Liver (tissue), 9 donors: ENCODE results near the gene SMYD4. TPM values are rescaled to one million over a fixed set of nuclear protein-coding genes. Genes with fewer than 3 reads are reported as not detected.
A peak's percentile ranks its signal among the peaks of the same experiment; 100 is the strongest.

Source experiments
- DNase-seq: peaks from one replicate; pipeline ENCODE4 v3.0.0-alpha.2; 2017; ENCODE audit warnings: low spot score
- H3K27ac ChIP-seq, 2 donors: one replicate each; pipeline ENCODE4 v1.7.0; 2013; ENCODE audit warnings: inconsistent platforms in 2 of 2, low read length in 2 of 2, control low read depth in 1 of 2, low read depth in 1 of 2, mild to moderate bottlenecking in 1 of 2
- H3K27me3 ChIP-seq, 4 donors: one replicate each; pipeline versions ENCODE4 v1.6.1 to v1.7.0; 2013; ENCODE audit warnings: low read length in 3 of 4, inconsistent platforms in 1 of 4, mild to moderate bottlenecking in 1 of 4, moderate library complexity in 1 of 4; ENCODE audit not compliant: control insufficient read depth in 4 of 4, insufficient read depth in 4 of 4
- H3K36me3 ChIP-seq, 4 donors: one replicate each; pipeline versions ENCODE4 v1.6.1 to v1.7.0; 2013; ENCODE audit warnings: low read length in 3 of 4, mild to moderate bottlenecking in 3 of 4, low read depth in 1 of 4, moderate library complexity in 1 of 4; ENCODE audit not compliant: control insufficient read depth in 4 of 4, insufficient read depth in 3 of 4
- H3K4me1 ChIP-seq, 4 donors: one replicate each; pipeline versions ENCODE4 v1.6.1 to v1.7.0; 2013; ENCODE audit warnings: low read length in 3 of 4, mild to moderate bottlenecking in 3 of 4, moderate library complexity in 1 of 4; ENCODE audit not compliant: control insufficient read depth in 4 of 4, insufficient read depth in 4 of 4
- H3K4me3 ChIP-seq, 3 donors: one replicate each; pipeline versions ENCODE4 v1.6.1 to v1.7.0; 2013; ENCODE audit warnings: low read length in 3 of 3, control low read depth in 1 of 3, low read depth in 1 of 3, mild to moderate bottlenecking in 1 of 3
- H3K9ac ChIP-seq, 2 donors: one replicate each; pipeline ENCODE4 v1.7.0; 2013; ENCODE audit warnings: low read length in 2 of 2, mild to moderate bottlenecking in 2 of 2, moderate library complexity in 2 of 2, control low read depth in 1 of 2, low read depth in 1 of 2
- H3K9me3 ChIP-seq, 4 donors: one replicate each; pipeline versions ENCODE4 v1.6.1 to v1.7.0; 2013; ENCODE audit warnings: low read length in 3 of 4; ENCODE audit not compliant: control insufficient read depth in 4 of 4
- CTCF ChIP-seq: fragments of 150-350 bp; IDR thresholded peaks from 2 replicates; pipeline ENCODE4 v1.5.1; 2017; ENCODE audit warnings: improper control_type of control experiment, low read depth, low read length; ENCODE audit not compliant: missing input control
- FOXA1 ChIP-seq: IDR thresholded peaks from 2 replicates; pipeline ENCODE4 v1.6.1; 2016; ENCODE audit warnings: antibody characterized with exemption
- HNF4A ChIP-seq, 2 donors: conservative IDR thresholded peaks; 2 replicates each; pipeline ENCODE4 v1.6.1; 2016; ENCODE audit warnings: antibody characterized with exemption in 2 of 2, mild to moderate bottlenecking in 2 of 2
- MAX ChIP-seq: IDR thresholded peaks from 2 replicates; pipeline ENCODE4 v1.6.1; 2016; ENCODE audit warnings: antibody characterized with exemption
- RXRA ChIP-seq, 2 donors: IDR thresholded peaks; 2 replicates each; pipeline ENCODE4 v1.6.1; 2017 to 2018; ENCODE audit warnings: antibody characterized with exemption in 2 of 2, mild to moderate bottlenecking in 1 of 2
- SP1 ChIP-seq: IDR thresholded peaks from 2 replicates; pipeline ENCODE4 v1.6.1; 2018; ENCODE audit warnings: antibody characterized with exemption, mild to moderate bottlenecking
- TAF1 ChIP-seq: conservative IDR thresholded peaks from 2 replicates; pipeline ENCODE4 v1.6.1; 2016; ENCODE audit warnings: antibody characterized with exemption, mild to moderate bottlenecking
- YY1 ChIP-seq: IDR thresholded peaks from 2 replicates; pipeline ENCODE4 v1.6.1; 2016; ENCODE audit warnings: antibody characterized with exemption, mild to moderate bottlenecking
- ZBTB33 ChIP-seq: IDR thresholded peaks from 2 replicates; pipeline ENCODE4 v1.6.1; 2016; ENCODE audit warnings: antibody characterized with exemption
- WGBS: extraction: QIAGEN DNeasy Blood & Tissue Kit; methylation state at CpG from one replicate; pipeline ENCODE4 v1.1.7; 2013; 5-methylcytosine and 5-hydroxymethylcytosine counted together
- polyA plus RNA-seq, 2 donors: library from polyadenylated mRNA; stranded (reverse) in 1 of 2; unstranded in 1 of 2; fragments of 200-250 nt in 1 of 2; fragments of >200 nt in 1 of 2; fragmentation: Nextera tagmentation in 1 of 2; extraction: Ambion mirVana in 1 of 2; gene quantifications; one replicate each; pipeline versions ENCODE4 v1.2.1 to v1.2.3, GENCODE V29; 2013 to 2015
- total RNA-seq, 2 donors: library from RNA; depleted of rRNA; stranded (reverse); fragments of >200 nt; gene quantifications; one replicate each; pipeline ENCODE4 v1.2.3, GENCODE V29; 2014
- donor health status: healthy.
- donor health status: healthy.
- donor health status: healthy.
- donor health status: healthy.
- donor health status: healthy.

Gene SMYD4
- total and polyA plus RNA-seq, 4 donors = 2.2 to 9.5 (median 5.2) TPM

GRCh38 chr17:1755252-1755826 is 74.4 kb downstream of the SMYD4 start:
- TF ChIP-seq SP1 (peak; percentile 1), FOXA1 (no peak)
- H3K27ac ChIP-seq = peak overlapping the region; percentile 52 to 71
- no peaks in the 10 kb centered on the region for H3K27me3 ChIP-seq
- no peak overlapping the region for H3K9ac ChIP-seq
- DNase-seq = no peak
- H3K4me1 ChIP-seq = peaks cover 6 to 35% (median 25%) of the 10 kb centered on the region in 4 donors
- WGBS = 41% methylated on average over 20 of the region's 20 CpGs
- H3K9me3 ChIP-seq = no peaks in the 10 kb centered on the region
- no peak overlapping the region for H3K4me3 ChIP-seq
- peaks cover 4 to 13% (median 8%) of the 10 kb centered on the region in 4 donors for H3K36me3 ChIP-seq

DNA sequence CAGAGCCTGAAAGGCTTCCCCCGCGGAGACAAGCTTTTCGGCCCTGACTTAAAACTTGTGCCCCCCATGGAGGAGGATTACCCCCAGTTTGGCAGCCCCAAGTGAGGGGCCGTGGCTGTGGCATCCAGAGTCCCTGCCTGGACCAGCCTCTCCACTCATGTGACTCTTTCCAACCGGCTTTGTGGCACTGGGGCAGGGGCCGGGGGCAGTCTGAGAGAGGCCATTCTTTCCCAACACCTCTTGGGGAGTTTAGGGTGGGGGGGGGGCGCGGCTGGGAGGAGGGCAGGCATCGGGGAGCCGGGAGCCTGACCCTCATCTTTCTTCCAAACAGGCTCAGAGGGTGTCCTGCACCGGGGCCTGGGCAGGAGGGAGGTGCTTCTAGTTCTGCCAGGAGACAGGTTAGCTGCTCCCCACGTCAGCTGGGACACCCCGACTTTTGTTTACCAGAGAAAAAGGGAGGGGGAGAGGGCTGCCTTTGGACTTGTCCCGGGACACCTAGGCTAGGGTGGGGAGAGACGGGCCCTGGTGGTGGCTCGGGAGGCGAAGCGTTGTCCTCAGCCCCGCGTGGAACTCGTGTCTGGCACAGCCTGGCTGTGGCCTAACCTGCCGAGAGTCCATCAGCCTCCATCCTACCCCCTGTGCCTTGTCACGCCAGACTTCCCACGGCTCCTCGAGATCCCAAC is 75.1 kb downstream of the SMYD4 start:
- H3K9me3 ChIP-seq = no peaks in the 10 kb centered on the region
- TF ChIP-seq FOXA1 = no peak
- TF ChIP-seq HNF4A (conservative IDR thresholded peaks at IDR 0.05) = peak in 1 of 2 donors; percentile 1
- DNase-seq = no peak
- peak overlapping the region; percentile 52 to 71 for H3K27ac ChIP-seq
- peaks cover 4 to 13% (median 8%) of the 10 kb centered on the region in 4 donors for H3K36me3 ChIP-seq
- H3K27me3 ChIP-seq = no peaks in the 10 kb centered on the region
- WGBS = 51% methylated on average over 25 of the region's 25 CpGs
- no peak overlapping the region for H3K4me3 ChIP-seq
- H3K4me1 ChIP-seq = peaks cover 9 to 39% (median 28%) of the 10 kb centered on the region in 4 donors
- no peak overlapping the region for H3K9ac ChIP-seq

- Histone ChIP-seq H3K27ac (no peak overlapping the region), H3K4me3 (no peak overlapping the region), H3K36me3 (peaks cover 4 to 14% (median 8%) of the 10 kb centered on the region in 4 donors), H3K4me1 (peaks cover 9 to 44% (median 31%) of the 10 kb centered on the region in 4 donors), H3K27me3 (no peaks in the 10 kb centered on the region), H3K9ac (no peak overlapping the region), H3K9me3 (no peaks in the 10 kb centered on the region)
- 83% methylated on average over 23 of the region's 23 CpGs for WGBS
- DNase-seq = no peak
- TF ChIP-seq FOXA1 = no peak
- TF ChIP-seq CTCF = no peak
- no peak for TF ChIP-seq MAX
- peak; percentile 4 for TF ChIP-seq SP1
- TF ChIP-seq RXRA (IDR thresholded peaks at IDR 0.05) = no peak
- TF ChIP-seq TAF1 = no peak
- TF ChIP-seq YY1 = no peak
- TF ChIP-seq ZBTB33 = no peak
Measured at GRCh38 chr17:1753767-1754429, 75.8 kb downstream of the SMYD4 start.
